ENCODE data around the gene PPIL4. TPM values are rescaled to one million over a fixed set of nuclear protein-coding genes. Genes with fewer than 3 reads are reported as not detected.

PPIL4 gene
- total and polyA plus RNA-seq, 10 of the 15 experiments (the other 5 are each of a cell fraction or from before 2014, with no cell fraction given) = 8.0 to 28.4 (median 24.3) TPM

GRCh38 chr6:149545754-149546471 lies at the start of gene PPIL4 (continued):
- TF ChIP-seq BCLAF1 (IDR thresholded peaks at IDR 0.05) = no peak
- peak; percentile 65 for TF ChIP-seq USF1 (IDR thresholded peaks at IDR 0.05; ENCODE audit: borderline replicate concordance, extremely low read length, insufficient read depth, low read depth, low read length)
- peak; percentile 42; the same call in 1 of the 2 replicates for TF ChIP-seq PAX5 (IDR thresholded peaks at IDR 0.05; ENCODE audit: borderline replicate concordance, low read depth, low read length)
- TF ChIP-seq SIN3A (IDR thresholded peaks at IDR 0.05; ENCODE audit: low read depth, low read length) = peak; percentile 98
- TF ChIP-seq RBBP5 (conservative IDR thresholded peaks at IDR 0.05) = no peak
- peak in 1 of 2 experiments; percentile 36; a peak in 1 of 4 replicates for TF ChIP-seq IKZF2 (IDR thresholded peaks at IDR 0.05)
- peak; percentile 64 for TF ChIP-seq E4F1 (IDR thresholded peaks at IDR 0.05; ENCODE audit: borderline replicate concordance, partially characterized antibody)
- TF ChIP-seq DPF2 (IDR thresholded peaks at IDR 0.05) = 0 out of 2 replicates have a peak, but pooled peaks have one; percentile 45
- TF ChIP-seq POLR2AphosphoS5 (IDR thresholded peaks at IDR 0.05; ENCODE audit: low read length) = peak; percentile 82
- TF ChIP-seq IKZF1 (conservative IDR thresholded peaks at IDR 0.05) = peak; percentile 87
- TF ChIP-seq RAD21 (IDR thresholded peaks at IDR 0.05; ENCODE audit: insufficient read depth, low read depth, low read length) = peak; percentile 59
- TF ChIP-seq NBN (IDR thresholded peaks at IDR 0.05) = peak; percentile 98
- peak; percentile 20 for TF ChIP-seq USF2 (IDR thresholded peaks at IDR 0.05; ENCODE audit: borderline replicate concordance, low read depth, low read length)
- no peak for TF ChIP-seq IRF3 (IDR thresholded peaks at IDR 0.05)
- TF ChIP-seq NKRF (conservative IDR thresholded peaks at IDR 0.05) = peak; percentile 99
- TF ChIP-seq ATF7 (IDR thresholded peaks at IDR 0.05; ENCODE audit: low read depth) = peak; percentile 56
- TF ChIP-seq NRF1 (conservative IDR thresholded peaks at IDR 0.05; ENCODE audit: low read depth, low read length) = 0 out of 2 replicates have a peak, but pooled peaks have one; percentile 24
